Daoy (cell line): ENCODE data around the gene NUP93. TPM values are rescaled to one million over a fixed set of nuclear protein-coding genes. Genes with fewer than 3 reads are reported as not detected.

Experiments used
- DNase-seq: peaks from one replicate; pipeline ENCODE4 v3.0.0-alpha.2; 2015; ENCODE audit warnings: low read depth
- total RNA-seq: library from RNA; depleted of rRNA; stranded (reverse); fragments of >200 nt; shearing (Covaris generic); gene quantifications from 2 replicates; pipeline ENCODE4 v1.2.3, GENCODE V29; 2014; rRNA removed

NUP93 gene
- total RNA-seq, 1 experiment from 2014 or later, result 91.9 TPM

GRCh38 chr16:56889206-56889605, 159.3 kb downstream of the NUP93 start:
- no peak for DNase-seq

GRCh38 chr16:56891685-56892084, 161.8 kb downstream of the NUP93 start:
- no peak for DNase-seq

- DNase-seq, result no peak
These were observed 162.8 kb downstream of the NUP93 start for GRCh38 chr16:56892705-56893104.

GRCh38 chr16:56894331-56894917, 164.5 kb downstream of the NUP93 start:
- DNase-seq, result no peak

- no peak for DNase-seq
These were observed 165.9 kb downstream of the NUP93 start for GRCh38 chr16:56895813-56896212.

GRCh38 chr16:56896244-56896643, 166.3 kb downstream of the NUP93 start:
- no peak for DNase-seq

- DNase-seq, result no peak
These were observed 167.3 kb downstream of the NUP93 start for GRCh38 chr16:56897026-56897799.

- no peak for DNase-seq
These were observed 168.9 kb downstream of the NUP93 start for GRCh38 chr16:56898847-56899246.

Other genes with a start within 250 kb of the NUP93 start
- 22.8 and 33.0 TPM in 2 replicates for gene BBS2, start 210.1 kb upstream of the NUP93 start, total RNA-seq
- gene MT4, start 165.1 kb upstream of the NUP93 start, total RNA-seq, result not detected in 2 replicates
- not detected in 2 replicates for gene MT3, start 140.6 kb upstream of the NUP93 start, total RNA-seq
- gene MT2A, start 121.5 kb upstream of the NUP93 start, total RNA-seq, result 207 and 248 TPM in 2 replicates
- gene MT1E, start 104.3 kb upstream of the NUP93 start, total RNA-seq, result 248 and 365 TPM in 2 replicates
- 0.74 and 7.4 TPM in 2 replicates for gene MT1M, start 97.5 kb upstream of the NUP93 start, total RNA-seq
- not detected in 2 replicates for gene MT1A, start 91.5 kb upstream of the NUP93 start, total RNA-seq
- not detected in 2 replicates for gene MT1B, start 78.2 kb upstream of the NUP93 start, total RNA-seq
- 0.29 TPM in 1 of 2 replicates, not detected in the other for gene MT1F, start 72.2 kb upstream of the NUP93 start, total RNA-seq
- 8.2 and 16.3 TPM in 2 replicates for gene MT1G, start 62.1 kb upstream of the NUP93 start, total RNA-seq
- gene MT1H, start 60.3 kb upstream of the NUP93 start, total RNA-seq, result not detected in 2 replicates
- 70.4 and 106 TPM in 2 replicates for gene MT1X, start 47.7 kb upstream of the NUP93 start, total RNA-seq
- gene SLC12A3, start 135.1 kb downstream of the NUP93 start, total RNA-seq, result not detected in 2 replicates
- 24.3 and 29.4 TPM in 2 replicates for gene HERPUD1, start 202.0 kb downstream of the NUP93 start, total RNA-seq
- not detected in 2 replicates for gene CETP, start 231.8 kb downstream of the NUP93 start, total RNA-seq